ENCODE results near the gene CRY2. TPM values are rescaled to one million over a fixed set of nuclear protein-coding genes. Genes with fewer than 3 reads are reported as not detected.

CRY2 gene
- total and polyA plus RNA-seq, 10 of the 15 experiments (the other 5 are each of a cell fraction or from before 2014, with no cell fraction given), result 1.2 to 14.7 (median 8.1) TPM

- H3K4me1 ChIP-seq (ENCODE audit: control insufficient read depth, insufficient read depth, low read length), result no peaks in the 10 kb centered on the region
- in situ Hi-C loops (cut with MboI), result no loop called here
- ChIA-PET RAD21 (ENCODE audit: unreplicated experiment) (no interaction called here), POLR2A (interaction anchor here (1.1 kb wide), 1 partner anchor 47 kb away, joined by 3 read pairs; no protein-coding TSS in a partner anchor), SMC1A (ENCODE audit: uncharacterized antibody, unreplicated experiment) (interaction anchor here (1.4 kb wide), 1 partner anchor 27 kb away, joined by 7 read pairs; no protein-coding TSS in a partner anchor), CTCF (interaction anchor here (0.6 to 1.1 kb wide), 2 partner anchors 27 to 440 kb away, joined by 3 to 6 read pairs; no protein-coding TSS in a partner anchor)
- no peaks in the 10 kb centered on the region for H4K20me1 ChIP-seq (ENCODE audit: control insufficient read depth, insufficient read depth)
- no peak overlapping the region for H3K4me2 ChIP-seq (ENCODE audit: control insufficient read depth, insufficient read depth)
- ATAC-seq, result no peak
- intact Hi-C loops (cut with micrococcal nuclease; ENCODE audit: unreplicated experiment), result no loop called here
- BruUV-seq (replicated peaks), result no TSS peak
- no peaks in the 10 kb centered on the region for H3K79me2 ChIP-seq (ENCODE audit: control insufficient read depth, insufficient read depth, low read length)
- H3K4me3 ChIP-seq, result no peak overlapping the region
- TF ChIP-seq GABPA (IDR thresholded peaks at IDR 0.05; ENCODE audit: low read depth) (no peak), EGR1 (IDR thresholded peaks at IDR 0.05; ENCODE audit: borderline replicate concordance in 1 of 2, low read depth in 2 of 2, low read length in 2 of 2) (no peak), FOXM1 (IDR thresholded peaks at IDR 0.05; ENCODE audit: low read depth, low read length) (no peak), MTA2 (IDR thresholded peaks at IDR 0.05; ENCODE audit: low read depth) (no peak), ZBTB4 (CRISPR knock-in tag; IDR thresholded peaks at IDR 0.05) (no peak), SPI1 (IDR thresholded peaks at IDR 0.05; ENCODE audit: borderline replicate concordance, insufficient read depth, low read depth, low read length) (no peak), TBL1XR1 (IDR thresholded peaks at IDR 0.05; ENCODE audit: low read depth, low read length) (no peak), STAT1 (conservative IDR thresholded peaks at IDR 0.05) (no peak), BACH1 (IDR thresholded peaks at IDR 0.05; ENCODE audit: borderline replicate concordance) (no peak)
- TF ChIP-seq, protein P1, sequence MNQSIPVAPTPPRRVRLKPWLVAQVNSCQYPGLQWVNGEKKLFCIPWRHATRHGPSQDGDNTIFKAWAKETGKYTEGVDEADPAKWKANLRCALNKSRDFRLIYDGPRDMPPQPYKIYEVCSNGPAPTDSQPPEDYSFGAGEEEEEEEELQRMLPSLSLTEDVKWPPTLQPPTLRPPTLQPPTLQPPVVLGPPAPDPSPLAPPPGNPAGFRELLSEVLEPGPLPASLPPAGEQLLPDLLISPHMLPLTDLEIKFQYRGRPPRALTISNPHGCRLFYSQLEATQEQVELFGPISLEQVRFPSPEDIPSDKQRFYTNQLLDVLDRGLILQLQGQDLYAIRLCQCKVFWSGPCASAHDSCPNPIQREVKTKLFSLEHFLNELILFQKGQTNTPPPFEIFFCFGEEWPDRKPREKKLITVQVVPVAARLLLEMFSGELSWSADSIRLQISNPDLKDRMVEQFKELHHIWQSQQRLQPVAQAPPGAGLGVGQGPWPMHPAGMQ (IDR thresholded peaks at IDR 0.05; ENCODE audit: borderline replicate concordance), result no peak
- TF ChIP-seq, protein P2, sequence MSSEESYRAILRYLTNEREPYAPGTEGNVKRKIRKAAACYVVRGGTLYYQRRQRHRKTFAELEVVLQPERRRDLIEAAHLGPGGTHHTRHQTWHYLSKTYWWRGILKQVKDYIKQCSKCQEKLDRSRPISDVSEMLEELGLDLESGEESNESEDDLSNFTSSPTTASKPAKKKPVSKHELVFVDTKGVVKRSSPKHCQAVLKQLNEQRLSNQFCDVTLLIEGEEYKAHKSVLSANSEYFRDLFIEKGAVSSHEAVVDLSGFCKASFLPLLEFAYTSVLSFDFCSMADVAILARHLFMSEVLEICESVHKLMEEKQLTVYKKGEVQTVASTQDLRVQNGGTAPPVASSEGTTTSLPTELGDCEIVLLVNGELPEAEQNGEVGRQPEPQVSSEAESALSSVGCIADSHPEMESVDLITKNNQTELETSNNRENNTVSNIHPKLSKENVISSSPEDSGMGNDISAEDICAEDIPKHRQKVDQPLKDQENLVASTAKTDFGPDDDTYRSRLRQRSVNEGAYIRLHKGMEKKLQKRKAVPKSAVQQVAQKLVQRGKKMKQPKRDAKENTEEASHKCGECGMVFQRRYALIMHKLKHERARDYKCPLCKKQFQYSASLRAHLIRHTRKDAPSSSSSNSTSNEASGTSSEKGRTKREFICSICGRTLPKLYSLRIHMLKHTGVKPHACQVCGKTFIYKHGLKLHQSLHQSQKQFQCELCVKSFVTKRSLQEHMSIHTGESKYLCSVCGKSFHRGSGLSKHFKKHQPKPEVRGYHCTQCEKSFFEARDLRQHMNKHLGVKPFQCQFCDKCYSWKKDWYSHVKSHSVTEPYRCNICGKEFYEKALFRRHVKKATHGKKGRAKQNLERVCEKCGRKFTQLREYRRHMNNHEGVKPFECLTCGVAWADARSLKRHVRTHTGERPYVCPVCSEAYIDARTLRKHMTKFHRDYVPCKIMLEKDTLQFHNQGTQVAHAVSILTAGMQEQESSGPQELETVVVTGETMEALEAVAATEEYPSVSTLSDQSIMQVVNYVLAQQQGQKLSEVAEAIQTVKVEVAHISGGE (CRISPR knock-in tag; IDR thresholded peaks at IDR 0.05), result no peak
- H3K27ac ChIP-seq (ENCODE audit: control insufficient read depth, insufficient read depth), result no peak overlapping the region
- FAIRE-seq, result no peak
- no peaks in the 10 kb centered on the region; the same call in 2 of the 3 replicates for H3K9me3 ChIP-seq (replicated peaks; ENCODE audit: control insufficient read depth, insufficient read depth, low read length)
- H2AFZ ChIP-seq (ENCODE audit: control insufficient read depth, low read depth, low read length), result no peak overlapping the region
- H3K36me3 ChIP-seq (ENCODE audit: control insufficient read depth in 2 of 2, insufficient read depth in 2 of 2, low read length in 1 of 2), result no peaks in the 10 kb centered on the region
- 75% methylated on average over 10 of the region's 10 CpGs for WGBS (ENCODE audit: insufficient coverage, insufficient replicate concordance, low lambda C conversion rate, missing lambda C conversion rate)
- DNase-seq (ENCODE audit: low read depth, low spot score), result no peak
- no peak overlapping the region for H3K9ac ChIP-seq (ENCODE audit: control insufficient read depth, insufficient read depth, low read length)
- H3K27me3 ChIP-seq (replicated peaks in 1 of 2; ENCODE audit: control insufficient read depth in 2 of 2, insufficient read depth in 2 of 2, low read length in 1 of 2), result no peaks in the 10 kb centered on the region
Measured at GRCh38 chr11:45798793-45799441, 48.4 kb upstream of the CRY2 start.

All from GM12878 (cell line).